Rectal smooth muscle tissue (tissue), 1 donor: ENCODE data around the gene HAT1.
A peak's percentile ranks its signal among the peaks of the same experiment; 100 is the strongest.
"Not testable (repeated sequence)": the region's sequence is repeated elsewhere in the genome, so short reads cannot be mapped to it uniquely, and the experiment has no call there.

Source experiments
- H3K27ac ChIP-seq: one replicate; pipeline ENCODE4 v1.7.0; 2013; ENCODE audit warnings: low read depth, low read length, inconsistent platforms
- H3K27me3 ChIP-seq: one replicate; pipeline ENCODE4 v1.7.0; 2013; ENCODE audit warnings: low read length; ENCODE audit not compliant: control insufficient read depth, insufficient read depth
- H3K36me3 ChIP-seq: one replicate; pipeline ENCODE4 v1.7.0; 2013; ENCODE audit warnings: low read length; ENCODE audit not compliant: control insufficient read depth, insufficient read depth
- H3K4me1 ChIP-seq: one replicate; pipeline ENCODE4 v1.7.0; 2013; ENCODE audit warnings: low read length; ENCODE audit not compliant: control insufficient read depth, insufficient read depth
- H3K4me3 ChIP-seq: one replicate; pipeline ENCODE4 v1.7.0; 2013; ENCODE audit warnings: low read length
- H3K9ac ChIP-seq: one replicate; pipeline ENCODE4 v1.7.0; 2013; ENCODE audit warnings: low read length

HAT1 gene

GRCh38 chr2:171991027-171991426 is 68.8 kb downstream of the HAT1 start:
- H3K36me3 ChIP-seq = no peaks in the 10 kb centered on the region
- H3K4me3 ChIP-seq = no peak overlapping the region
- H3K27me3 ChIP-seq = no peaks in the 10 kb centered on the region
- H3K4me1 ChIP-seq = no peaks in the 10 kb centered on the region
- H3K9ac ChIP-seq = no peak overlapping the region
- no peak overlapping the region for H3K27ac ChIP-seq

- no peak overlapping the region for H3K27ac ChIP-seq
- H3K36me3 ChIP-seq = no peaks in the 10 kb centered on the region
- no peak overlapping the region for H3K4me3 ChIP-seq
- peaks cover 5% of the 10 kb centered on the region for H3K4me1 ChIP-seq
- H3K27me3 ChIP-seq = no peaks in the 10 kb centered on the region
- no peak overlapping the region for H3K9ac ChIP-seq
These were observed 73.3 kb downstream of the HAT1 start for GRCh38 chr2:171995586-171995985.

- H3K36me3 ChIP-seq = no peaks in the 10 kb centered on the region
- H3K4me1 ChIP-seq = peaks cover 5% of the 10 kb centered on the region
- no peaks in the 10 kb centered on the region for H3K27me3 ChIP-seq
- no peak overlapping the region for H3K4me3 ChIP-seq
- H3K9ac ChIP-seq = no peak overlapping the region
- no peak overlapping the region for H3K27ac ChIP-seq
These were observed 73.8 kb downstream of the HAT1 start for GRCh38 chr2:171996021-171996420.

GRCh38 chr2:171997031-171997430 is 74.8 kb downstream of the HAT1 start:
- H3K4me3 ChIP-seq, H3K36me3 ChIP-seq, H3K4me1 ChIP-seq, H3K27ac ChIP-seq, H3K9ac ChIP-seq, H3K27me3 ChIP-seq: not testable (repeated sequence)

- Histone ChIP-seq H3K27me3 (no peaks in the 10 kb centered on the region), H3K36me3 (no peaks in the 10 kb centered on the region), H3K4me3 (peak overlapping the region; percentile 99), H3K27ac (no peak overlapping the region), H3K4me1 (peaks cover 5% of the 10 kb centered on the region), H3K9ac (no peak overlapping the region)
These were observed 76.9 kb downstream of the HAT1 start for GRCh38 chr2:171999161-171999560.

- no peaks in the 10 kb centered on the region for H3K27me3 ChIP-seq
- peaks cover 5% of the 10 kb centered on the region for H3K4me1 ChIP-seq
- H3K36me3 ChIP-seq = no peaks in the 10 kb centered on the region
- H3K9ac ChIP-seq = no peak within 1 kb of the TSS
- H3K27ac ChIP-seq = peak within 1 kb of the TSS; percentile 10
- peak within 1 kb of the TSS; percentile 99 for H3K4me3 ChIP-seq
These were observed 77.6 kb downstream of the HAT1 start, which contains the start of gene METAP1D for GRCh38 chr2:171999604-172000469. TSS of gene METAP1D (plus strand) at chr2:171999953. CDS start at chr2:171999970, 17 bp downstream.

- H3K36me3 ChIP-seq = no peaks in the 10 kb centered on the region
- no peaks in the 10 kb centered on the region for H3K27me3 ChIP-seq
- no peak overlapping the region for H3K9ac ChIP-seq
- H3K27ac ChIP-seq = no peak overlapping the region
- peak overlapping the region; percentile 99 for H3K4me3 ChIP-seq
- H3K4me1 ChIP-seq = peaks cover 5% of the 10 kb centered on the region
These were observed 78.6 kb downstream of the HAT1 start for GRCh38 chr2:172000696-172001361.

- Histone ChIP-seq H3K27me3 (no peaks in the 10 kb centered on the region), H3K4me3 (no peak overlapping the region), H3K27ac (no peak overlapping the region), H3K4me1 (no peaks in the 10 kb centered on the region), H3K36me3 (no peaks in the 10 kb centered on the region), H3K9ac (no peak overlapping the region)
These were observed 85.1 kb downstream of the HAT1 start for GRCh38 chr2:172007372-172007771.

GRCh38 chr2:172009823-172010222 is 87.6 kb downstream of the HAT1 start:
- no peaks in the 10 kb centered on the region for H3K4me1 ChIP-seq
- H3K4me3 ChIP-seq = no peak overlapping the region
- H3K27ac ChIP-seq = no peak overlapping the region
- H3K9ac ChIP-seq = no peak overlapping the region
- no peaks in the 10 kb centered on the region for H3K27me3 ChIP-seq
- no peaks in the 10 kb centered on the region for H3K36me3 ChIP-seq

GRCh38 chr2:172011812-172012575 is 89.7 kb downstream of the HAT1 start:
- H3K4me3 ChIP-seq = no peak overlapping the region
- H3K27me3 ChIP-seq = no peaks in the 10 kb centered on the region
- H3K4me1 ChIP-seq = no peaks in the 10 kb centered on the region
- H3K36me3 ChIP-seq = no peaks in the 10 kb centered on the region
- H3K9ac ChIP-seq = no peak overlapping the region
- no peak overlapping the region for H3K27ac ChIP-seq

- no peak overlapping the region for H3K9ac ChIP-seq
- H3K4me1 ChIP-seq = no peaks in the 10 kb centered on the region
- no peaks in the 10 kb centered on the region for H3K36me3 ChIP-seq
- no peak overlapping the region for H3K27ac ChIP-seq
- H3K27me3 ChIP-seq = no peaks in the 10 kb centered on the region
- no peak overlapping the region for H3K4me3 ChIP-seq
These were observed 90.6 kb downstream of the HAT1 start for GRCh38 chr2:172012677-172013391.

- Histone ChIP-seq H3K27ac (no peak overlapping the region), H3K4me3 (no peak overlapping the region)
These were observed 91.1 kb downstream of the HAT1 start for GRCh38 chr2:172013396-172013795.

More at GRCh38 chr2:172013396-172013795, 91.1 kb downstream of the HAT1 start:
- Histone ChIP-seq H3K4me1 (no peaks in the 10 kb centered on the region), H3K27me3 (no peaks in the 10 kb centered on the region), H3K9ac (no peak overlapping the region), H3K36me3 (no peaks in the 10 kb centered on the region)
